GM18519 (cell line): ENCODE measurements around the gene KCNMB4.
A peak's percentile ranks its signal among the peaks of the same experiment; 100 is the strongest.

Experiments
- ATAC-seq: cut with Tn5 transposase; IDR thresholded peaks from one replicate; pipeline ENCODE4 v1.9.1; 2021; ENCODE audit warnings: mild to moderate bottlenecking, moderate library complexity; ENCODE audit not compliant: unreplicated experiment, low FRiP score

Gene KCNMB4

DNA sequence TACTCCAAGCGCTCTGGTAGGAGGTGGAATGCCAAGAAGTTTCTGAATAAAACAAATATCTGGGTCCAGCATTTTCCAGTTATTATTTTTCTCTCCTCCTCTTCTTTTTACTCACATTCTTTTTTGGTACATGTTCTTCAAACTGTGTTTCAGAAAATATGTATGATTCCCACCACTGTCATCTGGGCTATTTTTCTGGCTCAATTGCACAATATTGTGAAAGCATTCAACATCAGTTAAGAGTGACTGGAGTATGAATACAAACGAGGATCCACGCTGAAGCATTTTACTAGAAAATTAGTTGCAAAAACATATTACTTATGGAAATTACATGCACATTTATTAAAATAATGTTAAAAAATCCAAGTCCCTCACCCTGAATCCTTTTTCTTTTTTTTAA, 61.5 kb downstream of the KCNMB4 start:
- ATAC-seq: no peak

DNA sequence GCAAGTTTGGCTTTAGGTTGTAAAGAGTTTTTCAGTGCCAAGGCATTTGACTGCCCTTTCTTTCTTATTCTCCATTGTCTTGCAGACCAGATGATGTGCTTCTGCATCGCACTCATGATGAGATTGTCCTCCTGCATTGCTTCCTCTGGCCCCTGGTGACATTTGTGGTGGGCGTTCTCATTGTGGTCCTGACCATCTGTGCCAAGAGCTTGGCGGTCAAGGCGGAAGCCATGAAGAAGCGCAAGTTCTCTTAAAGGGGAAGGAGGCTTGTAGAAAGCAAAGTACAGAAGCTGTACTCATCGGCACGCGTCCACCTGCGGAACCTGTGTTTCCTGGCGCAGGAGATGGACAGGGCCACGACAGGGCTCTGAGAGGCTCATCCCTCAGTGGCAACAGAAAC, 64.3 kb downstream of the KCNMB4 start:
- no peak for ATAC-seq

- ATAC-seq: no peak
Measured at GRCh38 chr12:70436836-70437235, 70.7 kb downstream of the KCNMB4 start.

- no peak for ATAC-seq
Measured at GRCh38 chr12:70443062-70443673, 77.1 kb downstream of the KCNMB4 start.

- ATAC-seq: no peak
Measured at GRCh38 chr12:70444903-70445302, 78.8 kb downstream of the KCNMB4 start.

DNA sequence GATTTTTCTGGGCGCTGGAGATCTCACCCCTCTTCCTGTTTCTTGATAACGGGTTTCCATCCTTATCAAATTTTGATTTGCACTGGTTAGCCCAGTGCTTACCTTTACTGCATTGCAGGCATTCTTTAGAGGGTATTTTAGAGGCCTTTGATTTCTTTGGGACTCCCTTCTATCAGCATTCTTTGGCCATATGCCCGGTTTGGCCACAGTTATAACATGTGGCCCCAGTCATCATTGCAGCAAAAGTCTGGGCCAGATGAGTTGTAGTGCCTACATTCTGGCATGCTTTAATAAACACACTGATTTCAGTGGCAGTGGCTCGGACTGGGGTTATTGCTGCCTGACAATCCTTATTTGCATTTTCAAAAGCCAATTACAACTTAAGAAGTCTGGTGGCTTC, 82.3 kb downstream of the KCNMB4 start:
- ATAC-seq: no peak

DNA sequence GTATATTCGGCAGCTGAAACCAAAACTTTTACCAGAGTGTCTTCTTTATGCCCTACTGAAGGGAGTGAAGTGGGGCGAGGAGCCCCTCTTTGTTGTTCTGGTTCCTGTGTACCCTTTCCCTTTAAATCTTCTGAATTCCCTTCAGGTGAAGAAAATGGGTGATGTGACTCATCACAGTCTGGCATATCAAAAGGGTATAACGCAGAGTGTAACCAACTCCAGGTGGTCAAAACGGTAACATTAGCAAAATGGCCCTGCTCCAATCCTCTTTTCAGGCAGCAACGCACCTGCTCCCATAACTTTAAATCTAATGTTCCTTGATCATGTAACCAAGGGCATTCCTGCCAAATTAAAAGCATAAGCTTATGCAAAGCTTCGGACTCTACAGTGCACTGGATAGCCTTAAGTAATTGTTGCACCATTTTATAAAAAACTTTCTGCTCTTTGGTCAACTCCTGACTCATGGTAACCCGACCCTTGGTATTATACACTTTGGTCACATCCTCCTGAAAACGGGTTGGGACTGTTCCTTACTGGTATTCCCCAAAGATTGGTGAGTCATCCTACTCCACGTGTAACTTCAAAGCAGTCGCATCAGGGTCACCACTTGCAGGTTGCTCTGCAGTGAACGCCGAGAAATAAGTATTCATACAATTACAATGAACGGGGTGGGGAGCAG, 83.1 kb downstream of the KCNMB4 start:
- ATAC-seq: no peak

DNA sequence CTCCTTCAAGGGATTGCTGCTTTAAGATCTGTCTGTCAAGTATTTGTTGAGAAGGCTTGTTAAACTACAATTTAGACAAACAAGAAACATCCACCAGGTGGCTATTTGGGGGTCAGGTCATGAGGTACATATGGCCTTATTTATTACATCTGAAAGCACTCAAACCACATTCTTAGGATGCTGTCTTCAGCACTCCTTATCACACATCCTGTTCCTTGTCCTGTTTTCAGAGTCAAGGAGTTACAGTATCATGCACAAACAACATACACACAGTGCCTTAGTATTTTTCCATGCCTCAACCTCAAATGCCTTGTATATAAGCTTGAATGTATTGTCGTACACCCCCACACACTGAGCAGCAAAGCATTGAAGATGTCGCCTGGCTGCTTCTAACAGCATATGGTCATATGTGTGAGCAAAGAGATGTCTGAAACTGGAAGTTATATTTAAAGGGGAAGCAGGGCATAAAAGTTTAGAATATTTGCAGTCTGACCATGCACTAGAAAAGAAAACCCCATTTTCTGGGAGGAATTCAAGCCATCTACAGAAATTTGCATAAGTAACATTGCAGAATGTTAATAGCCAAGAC, 83.8 kb downstream of the KCNMB4 start:
- no peak for ATAC-seq

DNA sequence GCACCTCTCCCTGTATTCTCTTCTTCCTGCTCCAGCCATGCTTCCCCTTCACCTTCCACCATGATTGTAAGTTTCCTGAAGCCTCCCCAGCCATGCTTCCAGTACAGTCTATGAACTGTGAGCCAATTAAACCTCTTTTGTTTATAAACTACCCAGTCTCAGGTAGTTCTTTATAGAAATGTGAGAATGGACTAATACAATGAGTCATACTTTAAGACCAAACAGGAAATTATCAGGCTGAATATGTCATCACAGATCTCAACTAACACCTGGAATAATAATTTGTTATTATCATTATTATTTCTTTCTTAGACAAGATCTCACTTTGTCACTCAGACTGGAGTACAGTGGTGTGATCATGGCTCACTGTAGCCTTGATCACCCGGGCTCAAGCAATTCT, 85.4 kb downstream of the KCNMB4 start:
- no peak for ATAC-seq

- ATAC-seq: no peak
Measured at GRCh38 chr12:70456953-70457352, 90.9 kb downstream of the KCNMB4 start.

GRCh38 chr12:70459786-70460185, 93.7 kb downstream of the KCNMB4 start:
- peak; percentile 62 for ATAC-seq

DNA sequence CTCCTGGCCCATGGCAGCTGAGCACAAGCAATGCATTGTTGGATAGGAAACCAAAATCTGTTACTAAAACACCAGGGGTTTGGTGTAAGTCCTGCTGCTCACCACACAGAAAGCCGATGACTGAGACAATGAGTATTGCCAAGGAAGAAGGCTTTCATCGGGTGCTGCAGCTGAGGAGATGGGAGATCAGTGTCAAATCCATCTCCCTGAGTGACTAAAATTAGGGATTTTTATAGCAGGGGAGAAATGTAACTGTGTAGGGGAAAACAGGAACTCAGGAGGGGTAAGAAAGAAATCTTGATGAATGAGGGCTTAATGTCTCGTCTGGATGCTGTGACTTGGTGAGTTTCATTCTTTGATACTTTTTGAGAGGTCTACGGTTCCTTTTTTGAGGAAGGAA, 97.9 kb downstream of the KCNMB4 start:
- no peak for ATAC-seq

GRCh38 chr12:70466753-70467152, 100.7 kb downstream of the KCNMB4 start:
- ATAC-seq: no peak

DNA sequence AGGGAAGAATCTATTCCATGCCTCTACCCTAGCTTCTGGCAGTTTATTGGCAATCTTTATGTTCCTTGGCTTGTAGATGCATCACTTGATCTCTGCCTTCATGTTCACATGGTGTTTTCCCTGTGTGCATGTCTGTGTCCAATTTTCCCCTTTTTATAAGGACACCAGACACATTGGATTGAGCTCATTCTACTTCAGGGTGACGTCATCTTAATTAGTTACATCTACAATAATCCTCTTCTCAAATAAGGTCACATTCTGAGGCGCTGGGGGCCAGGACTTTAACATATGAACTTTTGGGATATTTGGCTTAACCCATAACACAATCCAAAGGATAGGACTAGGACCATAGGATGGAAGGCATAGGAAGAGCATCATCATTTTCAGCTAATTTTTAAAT, 101.4 kb downstream of the KCNMB4 start:
- no peak for ATAC-seq

GRCh38 chr12:70467918-70468733, 102.0 kb downstream of the KCNMB4 start:
- no peak for ATAC-seq

- ATAC-seq: no peak
Measured at GRCh38 chr12:70468741-70469140, 102.7 kb downstream of the KCNMB4 start.

GRCh38 chr12:70469221-70469820, 103.2 kb downstream of the KCNMB4 start:
- no peak for ATAC-seq

GRCh38 chr12:70482764-70483163, 116.7 kb downstream of the KCNMB4 start:
- ATAC-seq: no peak
